ENCODE measurements around the gene KAZN.

Gene KAZN

GRCh38 chr1:14647777-14648176 lies 49.3 kb downstream of the KAZN start:
- no peak for DNase-seq
- ATAC-seq, result no peak

GRCh38 chr1:14648391-14648790 lies 49.9 kb downstream of the KAZN start:
- ATAC-seq, result no peak
- no peak for DNase-seq

- no peak for DNase-seq
Observed at GRCh38 chr1:14648896-14649855, 50.7 kb downstream of the KAZN start.

GRCh38 chr1:14649976-14650375 lies 51.5 kb downstream of the KAZN start:
- no peak for ATAC-seq
- no peak for DNase-seq

More at GRCh38 chr1:14648896-14649855, 50.7 kb downstream of the KAZN start:
- ATAC-seq, result no peak

- DNase-seq (no peak), ATAC-seq (no peak)
Observed at GRCh38 chr1:14650951-14651350, 52.5 kb downstream of the KAZN start.

- ATAC-seq (no peak), DNase-seq (no peak)
Observed at GRCh38 chr1:14652840-14653239, 54.4 kb downstream of the KAZN start.

- ATAC-seq (no peak), DNase-seq (no peak)
Observed at GRCh38 chr1:14653461-14653960, 55.0 kb downstream of the KAZN start.

GRCh38 chr1:14654554-14654953 lies 56.1 kb downstream of the KAZN start:
- ATAC-seq (no peak), DNase-seq (no peak)

GRCh38 chr1:14655385-14655784 lies 56.9 kb downstream of the KAZN start:
- no peak for DNase-seq
- no peak for ATAC-seq

- ATAC-seq (no peak), DNase-seq (no peak)
Observed at GRCh38 chr1:14656384-14656937, 58.0 kb downstream of the KAZN start.

GRCh38 chr1:14658642-14659041 lies 60.2 kb downstream of the KAZN start:
- no peak for ATAC-seq
- no peak for DNase-seq

GRCh38 chr1:14659913-14660312 lies 61.4 kb downstream of the KAZN start:
- DNase-seq (no peak), ATAC-seq (no peak)

GRCh38 chr1:14660801-14661200 lies 62.3 kb downstream of the KAZN start:
- ATAC-seq, result no peak
- DNase-seq, result no peak

GRCh38 chr1:14661222-14661621 lies 62.7 kb downstream of the KAZN start:
- DNase-seq (no peak), ATAC-seq (no peak)

GRCh38 chr1:14662116-14662515 lies 63.6 kb downstream of the KAZN start:
- DNase-seq, result no peak
- ATAC-seq, result no peak

GRCh38 chr1:14663773-14664172 lies 65.3 kb downstream of the KAZN start:
- ATAC-seq, result no peak
- DNase-seq, result no peak

GRCh38 chr1:14666373-14666772 lies 67.9 kb downstream of the KAZN start:
- no peak for ATAC-seq
- no peak for DNase-seq

- no peak for DNase-seq
- ATAC-seq, result no peak
Observed at GRCh38 chr1:14666962-14667650, 68.6 kb downstream of the KAZN start.

GRCh38 chr1:14667651-14667984 lies 69.1 kb downstream of the KAZN start:
- DNase-seq, result no peak
- ATAC-seq, result no peak

GRCh38 chr1:14668538-14668937 lies 70.1 kb downstream of the KAZN start:
- ATAC-seq (no peak), DNase-seq (no peak)

GRCh38 chr1:14672005-14672404 lies 73.5 kb downstream of the KAZN start:
- ATAC-seq (no peak), DNase-seq (no peak)

- ATAC-seq (no peak), DNase-seq (no peak)
Observed at GRCh38 chr1:14674030-14674429, 75.5 kb downstream of the KAZN start.

- ATAC-seq, result no peak
- DNase-seq, result no peak
Observed at GRCh38 chr1:14676400-14676799, 77.9 kb downstream of the KAZN start.
